Tracheal epithelial cell (primary cell): ENCODE measurements around the gene LINS1. TPM values are rescaled to one million over a fixed set of nuclear protein-coding genes. Genes with fewer than 3 reads are reported as not detected.

Experiments used
- total RNA-seq: library from RNA; depleted of rRNA; stranded (reverse); fragments of >200 nt; gene quantifications from 2 replicates; pipeline ENCODE4 v1.2.1, GENCODE V29; 2014

Gene LINS1
- 11.6 and 13.6 TPM in 2 replicates for total RNA-seq

GRCh38 chr15:100602064-100602822 lies at the start of gene LINS1, which contains the start of gene ASB7:
LINS1 (minus strand) TSS chr15:100602184; CDS start chr15:100580842, 21,342 bp downstream.
ASB7 (plus strand) TSS chr15:100602589; CDS start chr15:100612217, 9,628 bp downstream.

GRCh38 chr15:100528833-100529428 lies 73.1 kb downstream of the LINS1 start, which contains the start of gene CERS3:
CERS3 (minus strand) TSS chr15:100528950; CDS start chr15:100501849, 27,101 bp downstream.

Other genes starting within 250 kb of the LINS1 start
- gene CERS3, start 73.2 kb downstream of the LINS1 start, total RNA-seq, result 5.1 and 12.8 TPM in 2 replicates
- 12.6 and 14.7 TPM in 2 replicates for gene ASB7, start 405 bp upstream of the LINS1 start, total RNA-seq